GM23338 (cell line): ENCODE measurements around the gene STK39. TPM values are rescaled to one million over a fixed set of nuclear protein-coding genes. Genes with fewer than 3 reads are reported as not detected.

Source experiments
- ATAC-seq: fragments of 200-7000 bp; cut with Tn5 transposase; 3 replicates; pipeline ENCODE4 v1.9.1; 2020
- DNase-seq: peaks from one replicate; pipeline ENCODE4 v3.0.0-alpha.2; 2015; ENCODE audit warnings: low spot score
- H2AFZ ChIP-seq: fragments of 200-600 bp; sonication (generic); 2 replicates; pipeline ENCODE4 v1.8.0; 2016; ENCODE audit warnings: antibody characterized with exemption, mild to moderate bottlenecking, moderate library complexity
- H3F3A ChIP-seq: fragments of 200-600 bp; sonication (generic); replicated peaks from 2 replicates; pipeline ENCODE4 v1.8.0; 2017; ENCODE audit warnings: antibody characterized with exemption, mixed run types, low read depth
- H3K27ac ChIP-seq: fragments of 200-600 bp; sonication (generic); 2 replicates; pipeline ENCODE4 v1.6.1; 2016; ENCODE audit warnings: low read depth
- H3K27me3 ChIP-seq: fragments of 200-600 bp; sonication (generic); 2 replicates; pipeline ENCODE4 v1.8.0; 2016; ENCODE audit warnings: mild to moderate bottlenecking, mixed run types, moderate library complexity; ENCODE audit not compliant: insufficient read depth
- H3K36me3 ChIP-seq: fragments of 200-600 bp; sonication (generic); 2 replicates; pipeline ENCODE4 v1.8.0; 2016; ENCODE audit warnings: mild to moderate bottlenecking; ENCODE audit not compliant: insufficient read depth
- H3K4me1 ChIP-seq: fragments of 200-600 bp; sonication (generic); 2 replicates; pipeline ENCODE4 v1.8.0; 2016; ENCODE audit warnings: mild to moderate bottlenecking, moderate library complexity; ENCODE audit not compliant: insufficient read depth
- H3K4me2 ChIP-seq: fragments of 200-600 bp; sonication (generic); 2 replicates; pipeline ENCODE4 v1.7.1; 2017; ENCODE audit warnings: mixed run types
- H3K4me3 ChIP-seq: fragments of 200-600 bp; sonication (generic); 2 replicates; pipeline ENCODE4 v1.6.1; 2016; ENCODE audit warnings: mixed run types
- H3K79me2 ChIP-seq: fragments of 200-600 bp; sonication (generic); replicated peaks from 2 replicates; pipeline ENCODE4 v1.8.0; 2017; ENCODE audit warnings: mild to moderate bottlenecking; ENCODE audit not compliant: insufficient read depth
- H3K9me2 ChIP-seq: fragments of 200-600 bp; sonication (generic); 2 replicates; pipeline ENCODE4 v1.8.0; 2017; ENCODE audit not compliant: insufficient read depth
- H4K20me1 ChIP-seq: fragments of 200-600 bp; sonication (generic); replicated peaks from 2 replicates; pipeline ENCODE4 v1.8.0; 2017; ENCODE audit warnings: mild to moderate bottlenecking; ENCODE audit not compliant: insufficient read depth
- H3K27ac Mint-ChIP-seq: 2 replicates; pipeline ENCODE4 v1.8.0; 2020; ENCODE audit warnings: inconsistent platforms, mild to moderate bottlenecking, moderate library complexity, mixed read lengths
- H3K27me3 Mint-ChIP-seq: 3 replicates; pipeline ENCODE4 v1.8.0; 2022; ENCODE audit warnings: low read depth, mild to moderate bottlenecking, moderate library complexity, mixed read lengths, inconsistent platforms; ENCODE audit not compliant: insufficient read depth, poor library complexity
- H3K36me3 Mint-ChIP-seq: 3 replicates; pipeline ENCODE4 v1.8.0; 2021; ENCODE audit warnings: low read depth, mild to moderate bottlenecking, inconsistent platforms, moderate library complexity, mixed read lengths
- H3K4me1 Mint-ChIP-seq: 3 replicates; pipeline ENCODE4 v1.8.0; 2020; ENCODE audit warnings: mild to moderate bottlenecking, inconsistent platforms, mixed read lengths
- H3K4me3 Mint-ChIP-seq: 3 replicates; pipeline ENCODE4 v1.8.0; 2021; ENCODE audit warnings: moderate library complexity, mild to moderate bottlenecking, inconsistent platforms, mixed read lengths
- H3K9me3 Mint-ChIP-seq: 3 replicates; pipeline ENCODE4 v1.8.0; 2020; ENCODE audit warnings: moderate library complexity, mild to moderate bottlenecking, inconsistent platforms, mixed read lengths
- CREB1 ChIP-seq: fragments of 250-450 bp; sonication (Bioruptor Pico); IDR thresholded peaks from 2 replicates; pipeline ENCODE4 v1.5.0; 2020; ENCODE audit warnings: low read depth, mild to moderate bottlenecking, moderate library complexity
- CTCF ChIP-seq, 2 experiments: fragments of 200-600 bp in 1 of 2; sonication (generic) in 1 of 2; conservative IDR thresholded peaks; 2 replicates each; pipeline versions ENCODE4 v1.5.1 to v1.6.1; 2016 to 2017; ENCODE audit warnings: antibody characterized with exemption in 2 of 2, low read depth in 2 of 2, mild to moderate bottlenecking in 2 of 2, moderate library complexity in 1 of 2
- EZH2 ChIP-seq: fragments of 200-600 bp; sonication (generic); IDR thresholded peaks from one replicate; pipeline ENCODE4 v1.8.0; 2017; ENCODE audit warnings: antibody characterized with exemption, mild to moderate bottlenecking, low read depth; ENCODE audit not compliant: unreplicated experiment
- EZH2phosphoT487 ChIP-seq: fragments of 200-600 bp; sonication (generic); IDR thresholded peaks from one replicate; pipeline ENCODE4 v1.8.1; 2018; ENCODE audit warnings: antibody characterized with exemption; ENCODE audit not compliant: unreplicated experiment
- JUNB ChIP-seq: IDR thresholded peaks from one replicate; pipeline ENCODE4 v1.6.1; 2016; ENCODE audit warnings: antibody characterized with exemption; ENCODE audit not compliant: unreplicated experiment
- NANOG ChIP-seq: IDR thresholded peaks from 2 replicates; pipeline ENCODE4 v1.6.1; 2016; ENCODE audit warnings: antibody characterized with exemption, borderline replicate concordance
- POLR2AphosphoS5 ChIP-seq: IDR thresholded peaks from 2 replicates; pipeline ENCODE4 v1.6.1; 2016; ENCODE audit warnings: antibody characterized with exemption, low read depth
- REST ChIP-seq: IDR thresholded peaks from one replicate; pipeline ENCODE4 v1.6.1; 2018; ENCODE audit warnings: antibody characterized with exemption; ENCODE audit not compliant: unreplicated experiment
- STAT1 ChIP-seq: IDR thresholded peaks from one replicate; pipeline ENCODE4 v1.6.1; 2016; ENCODE audit warnings: antibody characterized with exemption; ENCODE audit not compliant: unreplicated experiment
- ZNF114 ChIP-seq: fragments of 250-450 bp; sonication (Bioruptor Pico); IDR thresholded peaks from 2 replicates; pipeline ENCODE4 v1.5.0; 2020; ENCODE audit warnings: mild to moderate bottlenecking, moderate library complexity
- ZNF331 ChIP-seq: fragments of 250-450 bp; sonication (Bioruptor Pico); IDR thresholded peaks from 2 replicates; pipeline ENCODE4 v1.5.0; 2020; ENCODE audit warnings: low read depth, mild to moderate bottlenecking, moderate library complexity
- ZNF462 ChIP-seq: fragments of 250-450 bp; sonication (Bioruptor Pico); IDR thresholded peaks from 2 replicates; pipeline ENCODE4 v1.5.0; 2020; ENCODE audit warnings: mild to moderate bottlenecking, moderate library complexity
- polyA plus RNA-seq: library from polyadenylated mRNA; unstranded; fragments of >200 nt; fragmentation: Nextera tagmentation; extraction: Ambion mirVana; gene quantifications from 2 replicates; pipeline ENCODE4 v1.2.1, GENCODE V29; 2016
- total RNA-seq: library from RNA; depleted of rRNA; stranded (reverse); fragments of >200 nt; shearing (Covaris generic); gene quantifications from 2 replicates; pipeline ENCODE4 v1.2.3, GENCODE V29; 2014
- TF ChIP-seq, protein P1 (sequence below): IDR thresholded peaks from 2 replicates; pipeline ENCODE4 v1.6.1; 2016; ENCODE audit warnings: antibody characterized with exemption

Gene STK39
- total and polyA plus RNA-seq, 2 experiments from 2014 or later = 9.5 to 16.9 TPM

GRCh38 chr2:168072626-168073303 is 174.6 kb downstream of the STK39 start:
- TF ChIP-seq CREB1 = no peak
- TF ChIP-seq EZH2 = no peak
- TF ChIP-seq JUNB = no peak
- no peak for TF ChIP-seq EZH2phosphoT487
- TF ChIP-seq REST = no peak
- TF ChIP-seq ZNF462 = no peak
- TF ChIP-seq ZNF114 (CRISPR knock-in tag) = no peak
- TF ChIP-seq STAT1 = no peak
- TF ChIP-seq, protein P1, sequence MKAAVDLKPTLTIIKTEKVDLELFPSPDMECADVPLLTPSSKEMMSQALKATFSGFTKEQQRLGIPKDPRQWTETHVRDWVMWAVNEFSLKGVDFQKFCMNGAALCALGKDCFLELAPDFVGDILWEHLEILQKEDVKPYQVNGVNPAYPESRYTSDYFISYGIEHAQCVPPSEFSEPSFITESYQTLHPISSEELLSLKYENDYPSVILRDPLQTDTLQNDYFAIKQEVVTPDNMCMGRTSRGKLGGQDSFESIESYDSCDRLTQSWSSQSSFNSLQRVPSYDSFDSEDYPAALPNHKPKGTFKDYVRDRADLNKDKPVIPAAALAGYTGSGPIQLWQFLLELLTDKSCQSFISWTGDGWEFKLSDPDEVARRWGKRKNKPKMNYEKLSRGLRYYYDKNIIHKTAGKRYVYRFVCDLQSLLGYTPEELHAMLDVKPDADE = no peak
- TF ChIP-seq ZNF331 (CRISPR knock-in tag) = no peak
- no peak for TF ChIP-seq NANOG
- TF ChIP-seq POLR2AphosphoS5 = no peak
- no peak for TF ChIP-seq CTCF (conservative IDR thresholded peaks at IDR 0.05; ENCODE audit: low read depth in 2 of 2)
- no peaks in the 10 kb centered on the region for H4K20me1 ChIP-seq
- H3K9me2 ChIP-seq = no peaks in the 10 kb centered on the region
- H3K27ac Mint-ChIP-seq = no peak overlapping the region
- peaks cover 3% of the 10 kb centered on the region; the same call in 1 of the 3 replicates for H3K4me1 Mint-ChIP-seq
- H3K9me3 Mint-ChIP-seq = no peaks in the 10 kb centered on the region
- no peaks in the 10 kb centered on the region for H3K36me3 ChIP-seq
- H3K4me1 ChIP-seq = no peaks in the 10 kb centered on the region
- no peaks in the 10 kb centered on the region for H3K79me2 ChIP-seq
- no peak overlapping the region for H2AFZ ChIP-seq
- H3K27ac ChIP-seq = no peak overlapping the region
- no peak for DNase-seq
- ATAC-seq = no peak
- peaks cover 2% of the 10 kb centered on the region for H3K27me3 Mint-ChIP-seq
- no peak overlapping the region for H3K4me3 ChIP-seq
- H3F3A ChIP-seq = no peaks in the 10 kb centered on the region
- H3K27me3 ChIP-seq = no peaks in the 10 kb centered on the region
- H3K4me2 ChIP-seq = no peak overlapping the region
- no peaks in the 10 kb centered on the region for H3K36me3 Mint-ChIP-seq
- H3K4me3 Mint-ChIP-seq = no peak overlapping the region
